Measurements from ENCODE around the gene CNTN4. TPM values are rescaled to one million over a fixed set of nuclear protein-coding genes. Genes with fewer than 3 reads are reported as not detected.

CNTN4 gene
- total and polyA plus RNA-seq, 4 donors: 1.2 to 3.8 (median 2.6) TPM

GRCh38 chr3:2650746-2651145 is 552.1 kb downstream of the CNTN4 start:
- Histone ChIP-seq H3K36me3 (ENCODE audit: control insufficient read depth in 4 of 4, insufficient read depth in 3 of 4, low read depth in 1 of 4, low read length in 3 of 4) (no peaks in the 10 kb centered on the region), H3K27me3 (ENCODE audit: control insufficient read depth in 4 of 4, insufficient read depth in 4 of 4, low read length in 3 of 4) (no peaks in the 10 kb centered on the region), H3K9ac (ENCODE audit: low read depth in 1 of 2, low read length in 2 of 2) (no peak overlapping the region), H3K9me3 (ENCODE audit: control insufficient read depth in 4 of 4, low read length in 3 of 4) (peaks cover 0 to 5% (median 0%) of the 10 kb centered on the region in 4 donors), H3K27ac (ENCODE audit: low read depth in 1 of 2, low read length in 2 of 2) (no peak overlapping the region), H3K4me1 (ENCODE audit: control insufficient read depth in 4 of 4, insufficient read depth in 4 of 4, low read length in 3 of 4) (no peaks in the 10 kb centered on the region), H3K4me3 (ENCODE audit: low read depth in 1 of 3, low read length in 3 of 3) (no peak overlapping the region)
- 83% methylated on average over 3 of the region's 3 CpGs for WGBS
- no peak for DNase-seq (ENCODE audit: low spot score)
- TF ChIP-seq REST (IDR thresholded peaks at IDR 0.05) (no peak), HNF4A (conservative IDR thresholded peaks at IDR 0.05) (no peak)

GRCh38 chr3:2652386-2652785 is 553.7 kb downstream of the CNTN4 start:
- Histone ChIP-seq H3K9ac (ENCODE audit: low read depth in 1 of 2, low read length in 2 of 2) (no peak overlapping the region), H3K27ac (ENCODE audit: low read depth in 1 of 2, low read length in 2 of 2) (no peak overlapping the region), H3K9me3 (ENCODE audit: control insufficient read depth in 4 of 4, low read length in 3 of 4) (peaks cover 0 to 5% (median 0%) of the 10 kb centered on the region in 4 donors), H3K4me3 (ENCODE audit: low read depth in 1 of 3, low read length in 3 of 3) (no peak overlapping the region), H3K36me3 (ENCODE audit: control insufficient read depth in 4 of 4, insufficient read depth in 3 of 4, low read depth in 1 of 4, low read length in 3 of 4) (no peaks in the 10 kb centered on the region), H3K4me1 (ENCODE audit: control insufficient read depth in 4 of 4, insufficient read depth in 4 of 4, low read length in 3 of 4) (no peaks in the 10 kb centered on the region), H3K27me3 (ENCODE audit: control insufficient read depth in 4 of 4, insufficient read depth in 4 of 4, low read length in 3 of 4) (no peaks in the 10 kb centered on the region)
- no peak for TF ChIP-seq HNF4G (IDR thresholded peaks at IDR 0.05)
- TF ChIP-seq FOXA2 (IDR thresholded peaks at IDR 0.05): no peak
- TF ChIP-seq RXRA (IDR thresholded peaks at IDR 0.05): no peak
- no peak for TF ChIP-seq YY1 (IDR thresholded peaks at IDR 0.05)
- TF ChIP-seq REST (IDR thresholded peaks at IDR 0.05): no peak
- TF ChIP-seq TAF1 (conservative IDR thresholded peaks at IDR 0.05): no peak
- TF ChIP-seq MAX (IDR thresholded peaks at IDR 0.05): no peak
- no peak for TF ChIP-seq JUND (IDR thresholded peaks at IDR 0.05)
- TF ChIP-seq ATF3 (IDR thresholded peaks at IDR 0.05): no peak
- no peak for TF ChIP-seq RAD21 (IDR thresholded peaks at IDR 0.05)
- TF ChIP-seq CTCF (IDR thresholded peaks at IDR 0.05; ENCODE audit: low read depth, low read length, missing input control): no peak
- 68% methylated on average over 2 of the region's 2 CpGs for WGBS
- DNase-seq (ENCODE audit: low spot score): no peak

Data from liver (tissue), 9 donors.